Subcutaneous adipose tissue (tissue), 4 donors: ENCODE data around the gene LRRC72. TPM values are rescaled to one million over a fixed set of nuclear protein-coding genes. Genes with fewer than 3 reads are reported as not detected.

Experiments used
- CTCF ChIP-seq: fragments of 450-650 bp; IDR thresholded peaks from one replicate; pipeline ENCODE4 v1.5.1; 2016; ENCODE audit warnings: low read depth, mild to moderate bottlenecking, control low read depth, antibody characterized with exemption, moderate library complexity
- total RNA-seq, 4 donors: library from RNA; depleted of rRNA; stranded (reverse); fragments of >200 nt; gene quantifications; one replicate each; pipeline ENCODE4 v1.1.0, GENCODE V29; 2016

Gene LRRC72
- total RNA-seq, 4 donors from 2014 or later = not detected

- no peak for TF ChIP-seq CTCF
These were observed 5.1 kb downstream of the LRRC72 start for GRCh38 chr7:16531707-16532106.

- TF ChIP-seq CTCF = no peak
These were observed 5.6 kb downstream of the LRRC72 start for GRCh38 chr7:16532272-16532671.

- TF ChIP-seq CTCF = no peak
These were observed 8.9 kb downstream of the LRRC72 start for GRCh38 chr7:16535500-16535899.

GRCh38 chr7:16542401-16542800 is 15.8 kb downstream of the LRRC72 start:
- no peak for TF ChIP-seq CTCF

- no peak for TF ChIP-seq CTCF
These were observed 16.8 kb downstream of the LRRC72 start for GRCh38 chr7:16543456-16543855.

GRCh38 chr7:16546921-16547505 is 20.4 kb downstream of the LRRC72 start:
- no peak for TF ChIP-seq CTCF

GRCh38 chr7:16548428-16548827 is 21.8 kb downstream of the LRRC72 start:
- no peak for TF ChIP-seq CTCF
